Dermis blood vessel endothelial cell (primary cell): ENCODE measurements around the gene IFNL1. TPM values are rescaled to one million over a fixed set of nuclear protein-coding genes. Genes with fewer than 3 reads are reported as not detected.
"Not testable (repeated sequence)": the region's sequence is repeated elsewhere in the genome, so short reads cannot be mapped to it uniquely, and the experiment has no call there.

Experiments used
- DNase-seq: peaks from one replicate; pipeline ENCODE4 v3.0.0; 2010
- total RNA-seq: library from RNA; depleted of rRNA; stranded (reverse); fragments of >200 nt; gene quantifications from 2 replicates; pipeline ENCODE4 v1.2.3, GENCODE V29; 2014

Gene IFNL1
- total RNA-seq, result not detected in 2 replicates

DNA sequence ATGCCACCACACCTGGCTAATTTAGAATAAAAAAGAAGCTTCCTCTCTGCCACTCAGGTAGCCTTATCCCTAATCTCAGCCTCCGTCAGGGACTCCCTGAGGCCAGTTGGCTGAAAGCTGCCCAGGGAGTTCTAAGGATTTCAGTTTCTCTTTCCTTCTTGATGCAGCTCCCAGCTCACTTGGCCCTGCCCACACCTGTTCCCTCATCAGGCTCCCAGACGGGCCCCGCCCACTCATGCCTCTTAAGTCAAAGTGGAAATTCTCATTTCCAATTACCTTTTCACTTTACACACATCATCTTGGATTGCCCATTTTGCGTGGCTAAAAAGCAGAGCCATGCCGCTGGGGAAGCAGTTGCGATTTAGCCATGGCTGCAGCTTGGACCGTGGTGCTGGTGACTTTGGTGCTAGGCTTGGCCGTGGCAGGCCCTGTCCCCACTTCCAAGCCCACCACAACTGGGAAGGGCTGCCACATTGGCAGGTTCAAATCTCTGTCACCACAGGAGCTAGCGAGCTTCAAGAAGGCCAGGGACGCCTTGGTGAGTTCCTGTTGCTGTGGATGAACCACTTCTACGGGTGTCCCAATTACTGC lies at the start of gene IFNL1:
Gene IFNL1 (plus strand): TSS at position 353 of the 591 bp plus-strand sequence. CDS start 15 bp downstream, at position 368.
- DNase-seq, result no peak

DNA sequence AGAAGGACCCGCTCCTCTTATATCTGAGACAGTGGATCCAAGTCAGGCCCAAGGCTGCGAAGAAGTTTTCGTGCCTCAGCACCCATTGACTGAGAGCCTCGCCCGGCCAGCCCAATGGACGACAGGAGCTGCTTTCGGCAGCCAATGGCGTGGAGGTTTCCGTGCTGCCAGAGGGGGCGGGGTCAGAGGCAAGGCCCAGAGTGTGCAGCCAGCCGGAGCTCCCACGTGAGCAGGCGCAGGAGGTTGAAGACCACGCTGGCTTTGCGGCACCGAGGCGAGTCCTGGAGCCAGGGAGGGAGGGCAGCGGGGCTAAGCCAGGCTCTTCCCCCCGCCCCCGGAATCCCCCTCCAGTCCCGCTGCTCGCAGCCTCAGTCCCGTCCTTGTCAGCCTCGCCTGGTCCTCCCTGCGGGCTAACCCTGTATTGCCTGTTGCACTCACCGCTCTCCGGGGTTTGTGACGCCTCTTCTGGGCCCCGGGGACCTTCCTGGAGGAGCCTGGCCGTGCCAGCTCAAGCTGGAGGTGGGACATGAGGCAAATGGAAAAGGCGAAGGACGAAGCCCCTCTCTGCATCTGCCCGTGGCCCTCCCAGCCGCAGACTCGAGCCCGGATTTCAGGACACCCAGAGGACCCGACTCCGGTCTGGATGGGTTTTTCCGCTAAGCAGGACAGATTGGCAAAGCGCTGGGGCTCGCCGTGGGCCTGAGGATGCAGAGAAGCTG lies 49.1 kb upstream of the IFNL1 start:
- peak; percentile 42 for DNase-seq

DNA sequence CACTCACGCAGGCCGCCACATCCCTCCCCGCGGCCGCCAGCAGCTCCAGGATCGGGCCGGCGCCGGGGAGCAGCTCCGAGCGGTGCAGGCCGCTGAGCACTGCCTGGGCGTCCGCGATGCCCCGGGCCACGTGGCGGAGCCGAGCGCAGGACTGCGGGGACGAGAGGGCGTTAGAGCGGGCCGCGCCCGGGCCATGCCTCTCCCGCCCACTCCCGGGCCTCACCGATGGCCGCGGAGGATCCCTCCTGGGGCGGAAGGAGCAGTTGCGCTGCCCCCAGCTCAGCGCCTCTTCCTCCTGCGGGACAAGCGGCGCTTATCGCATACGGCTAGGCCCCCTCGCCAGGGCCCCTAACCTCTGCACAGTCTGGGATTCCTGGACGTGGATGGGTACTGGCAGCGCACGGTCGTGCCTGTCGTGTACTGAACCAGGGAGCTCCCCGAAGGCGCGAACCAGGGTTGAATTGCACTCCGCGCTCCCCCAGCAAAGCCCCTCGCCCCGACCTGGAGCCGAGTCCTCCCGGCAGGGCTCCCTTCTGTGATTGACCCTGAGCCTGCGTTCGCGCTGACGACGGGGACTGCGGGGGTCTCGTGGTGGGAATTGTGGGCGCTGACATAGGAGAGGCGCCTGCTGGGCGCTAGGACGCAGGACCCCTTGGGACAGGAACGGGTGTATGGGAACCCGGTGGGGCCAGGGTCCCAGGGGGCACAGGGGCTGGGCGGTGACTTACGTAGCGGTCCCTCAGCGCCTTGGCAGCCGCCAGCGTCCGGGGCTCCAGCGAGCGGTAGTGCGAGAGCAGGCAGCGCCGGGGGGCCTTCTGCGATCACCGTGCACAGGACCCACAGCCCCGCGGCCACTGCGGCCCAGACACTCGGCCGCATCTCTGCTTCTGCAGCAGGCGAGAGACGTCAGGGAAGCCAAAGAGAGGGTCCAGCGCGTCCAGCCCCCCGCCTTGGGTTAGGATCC lies 48.2 kb upstream of the IFNL1 start:
- DNase-seq, result peak; percentile 7

DNA sequence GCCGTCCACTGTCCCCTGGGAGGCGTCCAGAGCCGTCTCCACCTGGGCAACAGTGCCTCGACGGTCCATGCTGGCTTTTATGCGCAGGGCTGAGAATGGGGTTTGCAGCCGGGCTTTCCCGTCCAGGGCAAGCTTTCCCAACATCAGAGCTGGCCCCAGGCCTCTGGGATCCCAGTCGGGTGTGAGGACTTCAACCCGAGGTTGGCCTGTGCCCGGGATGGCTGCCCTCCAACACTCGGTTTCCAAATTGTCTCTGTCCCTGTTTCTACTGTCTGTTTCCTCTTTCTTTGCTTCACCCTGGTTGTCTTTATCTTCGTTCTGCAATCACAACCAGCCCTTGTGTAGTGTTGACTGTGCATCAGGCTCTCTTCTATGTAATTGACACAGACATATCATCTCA lies 47.4 kb upstream of the IFNL1 start, which contains the start of gene IFNL4:
Gene IFNL4 (minus strand): TSS at position 51 of the 400 bp plus-strand sequence.
- no peak for DNase-seq

DNA sequence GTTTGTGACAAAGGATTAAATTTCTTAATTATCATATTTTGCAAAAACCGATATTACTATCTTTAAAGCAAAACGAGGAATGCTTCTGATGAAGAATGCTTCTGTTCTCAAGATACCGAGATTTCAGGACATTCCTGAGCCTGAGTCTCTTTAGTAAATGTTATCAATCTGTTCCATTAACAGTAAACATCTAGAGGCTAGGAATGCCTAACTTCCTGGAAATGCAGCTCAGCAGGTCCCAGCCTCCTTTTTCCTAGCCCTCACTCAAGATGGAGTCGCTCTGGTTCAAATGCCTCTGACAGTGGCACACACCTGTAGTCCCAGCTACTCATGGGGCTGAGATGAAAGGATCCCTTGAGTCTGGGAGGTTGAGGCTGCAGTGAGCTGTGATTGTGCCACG lies 45.1 kb upstream of the IFNL1 start:
- no peak for DNase-seq

DNA sequence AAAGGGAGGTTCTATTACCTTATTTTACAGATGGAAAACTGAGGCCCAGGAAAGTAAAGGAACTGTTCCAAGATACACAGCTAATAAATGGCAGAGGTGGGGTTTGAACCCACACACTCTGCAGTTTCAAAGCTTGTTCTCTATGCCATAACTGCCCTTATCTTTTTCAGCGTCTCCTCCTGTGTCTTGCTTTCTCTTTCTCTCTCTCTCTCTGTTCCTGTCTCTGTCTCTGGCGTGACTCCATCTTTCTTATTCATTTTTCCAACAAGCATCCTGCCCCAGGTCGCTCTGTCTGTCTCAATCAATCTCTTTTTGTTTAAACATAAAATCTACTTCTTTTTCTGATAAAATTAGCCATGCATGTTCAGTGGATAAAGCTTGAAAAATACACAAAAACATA lies 44.4 kb upstream of the IFNL1 start:
- no peak for DNase-seq

DNA sequence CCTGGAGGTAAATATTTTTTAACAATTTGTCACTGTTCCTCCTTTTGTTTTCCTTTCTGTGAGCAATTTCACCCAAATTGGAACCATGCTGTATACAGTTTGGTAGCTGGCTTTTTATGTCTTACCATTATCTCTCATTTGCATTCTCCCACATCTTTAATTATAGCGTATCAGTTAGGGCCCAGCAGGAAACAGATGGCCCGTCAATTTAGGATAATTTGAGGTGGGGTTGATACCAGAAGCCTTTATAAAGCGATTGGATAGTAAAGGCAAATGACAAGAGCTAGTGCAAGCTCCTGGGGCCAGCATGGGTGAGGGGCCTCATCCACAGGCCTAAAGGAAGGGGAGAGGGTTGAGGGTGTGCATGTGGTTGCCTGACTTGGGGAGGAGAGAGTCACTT lies 43.7 kb upstream of the IFNL1 start:
- DNase-seq, result no peak

DNA sequence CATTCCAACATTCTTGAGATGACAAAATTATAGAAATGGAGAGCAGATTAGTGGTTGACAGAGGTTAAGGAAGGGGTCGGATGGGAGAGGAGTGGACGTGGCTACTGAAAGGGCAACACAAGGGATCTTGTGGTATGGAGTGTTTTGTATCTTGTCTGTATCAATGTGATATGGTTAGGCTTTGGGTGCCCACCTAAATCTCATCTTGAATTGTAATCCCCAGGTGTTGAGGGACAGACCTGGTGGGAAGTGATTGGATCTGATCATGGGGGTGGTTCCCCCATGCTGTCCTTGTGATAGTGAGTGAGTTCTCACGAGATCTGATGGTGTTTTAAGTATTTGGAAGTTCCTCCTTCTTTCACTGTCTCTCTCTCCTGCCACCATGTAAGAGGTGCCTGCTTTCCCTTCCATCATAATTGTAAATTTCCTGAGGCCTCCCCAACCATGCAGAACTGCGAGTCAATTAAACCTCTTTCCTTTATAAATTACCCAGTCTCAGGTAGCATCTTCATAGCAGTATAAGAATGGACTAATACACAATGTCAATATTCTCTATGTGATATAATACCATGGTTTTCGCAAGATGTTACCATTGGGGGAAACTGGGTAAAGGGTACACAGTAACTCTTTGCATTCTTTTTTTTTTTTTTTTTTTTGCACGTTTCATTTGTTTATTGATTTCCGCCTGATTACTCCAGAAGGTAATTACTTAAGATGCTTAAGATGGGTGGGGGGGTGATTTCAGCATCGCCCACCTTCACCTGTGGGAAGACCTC lies 42.6 kb upstream of the IFNL1 start:
- DNase-seq, result no peak

DNA sequence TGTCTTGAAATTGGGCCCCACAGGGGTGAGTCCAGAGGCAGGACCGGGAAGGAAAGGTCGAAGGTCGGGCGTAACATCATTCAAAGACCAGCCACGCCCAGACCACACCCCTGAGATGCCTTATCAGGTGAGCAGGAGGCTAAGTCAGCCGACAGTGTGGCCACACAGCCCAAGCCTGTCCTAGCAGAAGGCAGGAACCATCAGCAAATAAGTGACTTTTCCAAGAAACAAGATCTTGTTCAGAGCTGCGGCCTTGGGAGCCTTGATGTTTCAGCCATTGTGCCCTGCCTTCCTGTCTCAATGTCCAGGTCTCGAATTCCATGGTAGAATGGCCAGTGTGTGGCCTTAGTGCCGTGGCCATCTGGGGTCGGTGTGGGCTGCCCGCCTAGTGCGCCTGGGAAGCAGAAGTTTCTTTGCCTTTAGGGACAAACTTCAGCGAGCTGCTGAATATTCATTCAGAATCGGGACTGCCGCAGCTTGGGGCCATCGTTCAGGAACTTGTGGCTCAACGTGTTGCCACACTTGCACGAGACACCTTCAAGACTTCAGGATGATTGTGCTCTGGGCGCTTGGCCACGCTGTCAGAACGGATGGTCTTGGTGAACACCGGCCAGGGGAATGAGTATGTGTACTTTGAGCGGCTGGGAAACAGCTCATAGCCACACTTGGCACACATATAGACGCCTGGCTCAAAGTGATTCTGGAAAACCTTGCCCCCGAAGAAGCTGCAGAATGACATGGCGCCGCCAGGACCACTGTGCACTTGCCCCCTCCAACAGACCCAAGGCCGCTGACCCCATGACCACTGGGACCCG lies 41.5 kb upstream of the IFNL1 start:
- DNase-seq, result no peak

DNA sequence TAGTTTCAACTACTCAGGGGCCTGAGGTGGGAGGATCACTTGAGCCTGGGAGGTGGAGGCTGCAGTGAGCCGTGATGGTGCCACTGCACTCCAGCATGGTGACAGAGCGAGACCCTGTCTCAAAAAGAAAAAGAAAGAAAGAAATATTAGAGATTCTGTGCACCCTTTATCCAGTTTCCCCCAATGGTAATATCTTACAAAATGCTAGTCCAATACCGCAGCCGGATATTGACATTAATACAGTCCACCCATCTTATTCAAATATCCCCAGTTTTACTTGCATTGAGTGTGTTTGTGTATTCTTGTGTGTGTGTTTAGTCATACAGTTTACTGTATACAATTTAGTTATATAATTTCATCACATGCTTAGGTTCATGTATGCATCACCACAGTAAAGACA lies 39.0 kb upstream of the IFNL1 start:
- no peak for DNase-seq

DNA sequence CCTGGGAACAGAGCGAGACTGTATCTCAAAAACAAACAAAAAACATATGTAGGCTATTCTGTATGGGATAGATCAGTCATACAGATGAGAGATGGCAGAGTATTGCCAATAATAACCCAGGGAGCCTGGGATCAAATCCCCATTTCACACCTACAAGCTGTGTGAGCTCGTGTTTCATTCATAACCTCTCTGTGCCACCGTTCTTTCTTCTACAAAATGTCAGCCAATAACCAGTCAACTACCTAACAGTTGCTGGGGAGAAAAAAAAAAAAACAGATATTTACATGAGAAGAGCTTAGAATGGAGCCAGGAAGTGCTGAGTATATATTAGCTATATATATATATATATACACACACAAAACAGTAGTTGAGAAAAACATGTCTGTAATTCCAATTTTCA lies 34.5 kb upstream of the IFNL1 start:
- no peak for DNase-seq

DNA sequence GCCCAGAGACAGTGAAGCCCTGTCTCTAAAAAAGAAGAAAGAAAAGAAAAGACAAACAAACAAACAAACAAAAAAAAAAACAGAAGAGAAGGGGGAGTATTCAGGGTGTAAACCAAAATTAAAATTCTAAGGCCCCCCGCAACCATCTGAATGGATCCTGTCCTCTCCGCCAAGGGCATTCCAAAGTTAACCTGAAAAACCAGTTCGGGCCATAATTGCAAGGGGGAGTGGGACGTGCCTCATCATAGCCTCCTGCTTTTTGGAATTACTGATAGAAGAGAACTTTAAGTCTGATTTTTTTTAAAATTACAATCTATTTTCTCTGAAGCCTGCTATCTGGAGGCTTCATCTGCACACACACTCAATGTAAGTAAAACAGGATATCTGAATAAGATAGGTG lies 33.7 kb upstream of the IFNL1 start:
- DNase-seq, result no peak

DNA sequence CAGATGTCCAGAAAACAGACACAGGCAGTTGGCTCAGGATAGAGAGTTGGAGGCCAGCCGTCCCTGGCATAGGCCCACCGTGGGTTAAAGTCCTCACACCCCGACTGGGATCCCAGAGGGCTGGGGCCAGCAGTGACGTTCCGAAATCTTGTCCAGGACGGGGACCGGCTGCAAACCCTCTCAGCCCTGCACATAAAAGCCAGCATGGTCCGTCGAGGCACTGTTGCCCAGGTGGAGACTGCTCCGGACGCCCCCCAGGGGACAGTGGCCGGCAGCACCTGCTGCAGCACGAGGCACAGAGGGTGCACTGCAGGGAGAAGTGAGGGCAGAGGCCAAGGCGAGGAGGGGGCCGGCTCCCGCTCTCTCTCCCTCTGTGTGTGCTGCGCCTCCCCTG lies 32.3 kb upstream of the IFNL1 start:
- no peak for DNase-seq

DNA sequence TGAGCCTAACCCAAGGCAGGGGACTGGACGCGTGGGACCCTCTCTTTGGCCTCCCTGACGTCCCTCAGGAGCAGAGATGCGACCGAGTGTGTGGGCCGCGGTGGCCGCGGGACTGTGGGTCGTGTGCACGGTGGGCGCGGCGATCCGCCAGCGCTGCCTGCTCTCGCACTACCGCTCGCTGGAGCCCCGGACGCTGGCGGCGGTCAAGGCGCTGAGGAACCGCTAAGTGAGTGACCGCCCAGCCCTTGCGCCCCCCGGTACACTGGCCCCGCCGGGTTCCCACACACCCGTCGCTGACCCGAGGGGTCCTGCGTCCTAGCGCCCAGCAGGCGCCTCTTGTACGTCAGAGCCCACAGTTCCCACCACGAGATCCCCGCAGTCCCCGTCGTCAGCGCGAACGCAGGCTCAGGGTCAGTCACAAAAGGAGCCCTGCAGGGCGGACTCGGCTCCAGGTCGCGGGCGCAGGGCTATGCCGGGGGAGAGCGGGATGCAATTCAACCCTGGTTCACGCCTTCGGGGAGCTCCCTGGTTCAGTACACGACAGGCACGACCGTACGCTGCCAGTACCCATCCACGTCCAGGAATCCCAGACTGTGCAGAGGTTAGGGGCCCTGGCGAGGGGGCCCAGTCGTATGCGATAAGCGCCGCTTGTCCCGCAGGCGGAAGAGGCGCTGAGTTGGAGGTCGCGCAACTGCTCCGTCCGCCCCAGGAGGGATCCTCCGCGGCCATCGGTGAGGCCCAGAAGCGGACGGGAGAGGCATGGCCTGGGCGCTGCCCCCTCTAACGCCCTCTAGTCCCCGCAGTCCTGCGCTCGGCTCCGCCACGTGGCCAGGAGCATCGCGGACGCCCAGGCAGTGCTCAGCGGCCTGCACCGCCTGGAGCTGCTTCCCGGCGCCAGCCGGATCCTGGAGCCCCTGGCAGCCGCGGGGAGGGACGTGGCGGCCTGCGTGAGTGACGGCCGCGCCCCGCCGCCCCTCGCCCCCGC lies 31.6 kb upstream of the IFNL1 start:
- peak; percentile 13 for DNase-seq

DNA sequence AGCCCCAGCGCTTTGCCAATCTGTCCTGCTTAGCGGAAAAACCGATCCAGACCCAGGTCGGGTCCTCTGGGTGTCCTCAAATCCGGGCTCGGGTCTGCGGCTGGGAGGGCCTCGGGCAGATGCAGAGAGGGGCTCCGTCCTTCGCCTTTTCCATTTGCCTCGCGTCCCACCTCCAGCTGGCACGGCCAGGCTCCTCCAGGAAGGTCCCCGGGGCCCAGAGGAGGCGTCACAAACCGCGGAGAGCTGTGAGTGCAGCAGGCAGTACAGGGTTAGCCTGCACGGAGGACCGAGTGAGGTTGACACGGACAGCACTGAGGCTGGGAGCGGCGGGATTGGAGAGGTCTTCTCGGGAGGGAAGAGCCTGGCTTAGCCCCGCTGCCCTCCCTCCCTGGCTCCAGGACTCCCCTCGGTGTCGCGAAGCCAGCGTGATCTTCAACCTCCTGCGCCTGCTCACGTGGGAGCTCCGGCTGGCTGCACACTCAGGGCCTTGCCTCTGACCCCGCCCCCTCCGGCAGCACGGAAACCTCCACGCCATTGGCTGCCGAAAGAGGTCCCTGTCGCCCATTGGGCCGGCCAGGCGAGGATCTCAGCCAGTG lies 30.8 kb upstream of the IFNL1 start:
- no peak for DNase-seq

DNA sequence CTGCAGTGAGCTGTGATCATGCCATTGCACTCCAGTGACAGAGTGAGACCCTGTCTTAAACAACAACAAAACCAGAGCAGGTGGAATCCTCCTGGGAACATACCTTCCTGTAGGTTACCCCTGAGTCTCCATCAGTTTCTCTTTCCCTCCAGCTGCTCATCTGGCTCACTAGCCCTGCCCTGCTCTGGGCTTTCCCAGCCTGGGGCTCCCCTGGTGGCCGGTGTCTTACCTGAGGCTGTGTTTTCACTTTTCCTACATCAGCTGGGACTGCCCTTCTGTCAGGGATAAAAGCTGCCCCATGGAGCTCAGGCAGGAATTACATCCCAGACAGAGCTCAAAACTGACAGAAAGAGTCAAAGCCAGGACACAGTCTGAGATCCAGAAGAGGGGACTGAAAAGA lies 28.1 kb upstream of the IFNL1 start, which contains the start of gene IFNL2:
Gene IFNL2 (plus strand): TSS at position 312 of the 400 bp plus-strand sequence. CDS start 173 bp downstream, outside the sequence.
- not testable (repeated sequence) for DNase-seq

DNA sequence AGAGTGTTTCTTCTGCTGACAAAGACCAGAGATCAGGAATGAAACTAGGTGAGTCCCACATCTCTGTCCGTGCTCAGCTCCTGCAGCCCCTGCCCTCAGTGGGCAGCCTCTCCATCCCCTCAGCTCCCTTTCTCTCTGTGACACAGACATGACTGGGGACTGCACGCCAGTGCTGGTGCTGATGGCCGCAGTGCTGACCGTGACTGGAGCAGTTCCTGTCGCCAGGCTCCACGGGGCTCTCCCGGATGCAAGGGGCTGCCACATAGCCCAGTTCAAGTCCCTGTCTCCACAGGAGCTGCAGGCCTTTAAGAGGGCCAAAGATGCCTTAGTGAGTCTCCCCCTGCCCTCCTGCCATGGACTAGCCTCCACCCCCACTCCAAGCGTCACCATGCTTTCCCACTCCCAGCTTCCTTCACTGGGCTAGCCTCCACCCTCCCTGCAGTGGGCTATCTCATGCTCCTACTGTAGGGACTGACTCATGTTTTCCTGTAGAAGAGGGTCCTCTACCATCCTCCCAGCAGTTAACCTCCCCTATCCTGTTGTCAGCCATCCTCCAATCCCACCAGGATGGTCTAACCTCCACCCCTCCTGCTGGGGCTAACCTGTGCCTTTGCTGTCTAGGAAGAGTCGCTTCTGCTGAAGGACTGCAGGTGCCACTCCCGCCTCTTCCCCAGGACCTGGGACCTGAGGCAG lies 27.5 kb upstream of the IFNL1 start:
- not testable (repeated sequence) for DNase-seq

DNA sequence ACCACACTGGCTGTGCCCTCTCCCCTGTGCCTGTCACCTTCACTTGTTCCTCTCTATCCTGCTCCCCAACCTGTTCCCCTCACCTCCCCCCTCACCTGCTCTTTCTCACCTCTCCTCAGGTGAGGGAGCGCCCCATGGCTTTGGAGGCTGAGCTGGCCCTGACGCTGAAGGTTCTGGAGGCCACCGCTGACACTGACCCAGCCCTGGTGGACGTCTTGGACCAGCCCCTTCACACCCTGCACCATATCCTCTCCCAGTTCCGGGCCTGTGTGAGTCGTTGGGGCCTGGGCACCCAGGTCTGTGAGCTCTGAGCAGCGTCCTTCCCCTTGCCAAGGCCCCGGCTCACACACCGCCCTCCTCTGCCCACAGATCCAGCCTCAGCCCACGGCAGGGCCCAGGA lies 26.8 kb upstream of the IFNL1 start:
- DNase-seq, result not testable (repeated sequence)
